Measurements from ENCODE around the gene GLRA3.
"Not testable (repeated sequence)": the region's sequence is repeated elsewhere in the genome, so short reads cannot be mapped to it uniquely, and the experiment has no call there.

Gene GLRA3

DNA sequence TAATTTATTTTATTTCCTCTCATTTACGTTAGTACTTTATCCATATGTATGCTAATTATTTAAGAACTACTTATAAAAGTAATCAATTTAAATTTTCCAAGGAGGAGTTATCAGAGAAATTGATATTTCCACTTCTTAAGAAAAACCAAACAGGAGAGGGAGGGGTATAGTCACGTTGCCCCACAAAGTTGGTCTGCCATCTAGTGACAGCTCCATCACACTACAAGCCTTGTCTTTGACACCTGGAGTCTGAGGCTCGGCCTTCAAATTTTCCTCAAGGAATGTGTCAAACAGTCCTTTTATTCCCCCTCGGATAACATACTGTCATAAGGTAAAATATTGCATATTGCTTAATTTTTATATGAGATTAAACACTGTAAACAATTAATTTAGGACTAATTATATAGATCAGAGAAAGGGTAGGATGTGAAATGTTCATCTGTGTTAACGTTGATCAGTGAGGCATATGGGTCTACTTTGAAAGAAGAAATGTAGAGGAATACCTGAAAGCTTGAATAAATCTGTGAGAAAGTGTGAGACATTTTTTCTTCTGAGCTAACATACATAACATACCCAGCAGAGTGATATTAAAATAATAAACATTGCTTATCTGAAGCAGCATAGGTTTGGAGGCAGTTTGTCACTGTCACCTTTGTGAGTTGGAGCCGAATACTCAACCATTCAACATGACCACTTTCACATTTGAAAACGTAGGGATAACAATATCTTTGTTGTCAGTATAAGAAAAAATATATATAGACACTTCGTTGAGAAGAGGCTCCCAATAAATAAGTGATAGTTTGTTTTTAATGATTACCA lies 114.4 kb downstream of the GLRA3 start:
- DNase-seq (ENCODE audit: low read depth) = no peak

DNA sequence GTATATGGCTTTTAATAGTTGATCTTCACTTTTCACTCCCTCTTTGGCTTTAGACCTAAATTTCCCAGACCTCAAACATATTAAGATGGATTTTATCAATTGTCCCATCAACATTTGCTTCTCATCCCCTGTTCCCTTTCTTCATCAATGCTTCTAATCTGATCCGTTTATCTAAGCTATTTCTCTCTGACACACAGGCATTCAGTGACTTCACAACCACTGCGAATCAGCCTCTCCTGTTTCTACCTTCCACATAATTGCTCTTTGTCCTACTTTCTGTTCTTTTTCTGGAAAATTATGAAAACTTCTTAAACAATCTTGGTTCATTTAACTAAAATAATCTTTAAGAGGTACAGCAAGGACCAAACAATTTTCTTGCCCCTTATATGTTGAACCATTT lies 115.2 kb downstream of the GLRA3 start:
- DNase-seq (ENCODE audit: low read depth) = no peak

GRCh38 chr4:174713181-174713580 lies 115.9 kb downstream of the GLRA3 start:
- DNase-seq (ENCODE audit: low read depth) = no peak

DNA sequence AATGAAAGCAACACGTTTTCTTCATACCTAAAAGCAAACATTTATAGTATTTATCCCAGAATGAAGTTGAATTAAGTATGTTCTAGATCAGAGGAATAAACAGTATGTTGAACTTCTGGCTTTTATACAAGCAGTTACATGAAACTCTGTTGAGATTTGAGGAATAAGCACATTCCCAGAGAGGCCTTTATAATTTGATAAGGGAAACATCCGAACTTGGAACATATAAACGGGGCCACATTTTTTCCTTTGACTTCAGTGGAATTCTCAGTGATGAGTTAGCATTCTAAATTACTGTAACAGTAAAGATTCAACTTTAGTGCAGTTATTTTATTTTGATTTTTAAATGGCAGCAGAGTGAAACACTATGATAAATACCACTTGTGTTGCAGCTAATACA lies 119.5 kb downstream of the GLRA3 start:
- DNase-seq (ENCODE audit: low read depth) = no peak

- no peak for DNase-seq (ENCODE audit: low read depth)
These were observed 120.7 kb downstream of the GLRA3 start for GRCh38 chr4:174708381-174708780.

- DNase-seq (ENCODE audit: low read depth) = no peak
These were observed 121.1 kb downstream of the GLRA3 start for GRCh38 chr4:174707902-174708301.

GRCh38 chr4:174707051-174707676 lies 121.9 kb downstream of the GLRA3 start:
- DNase-seq (ENCODE audit: low read depth) = no peak

DNA sequence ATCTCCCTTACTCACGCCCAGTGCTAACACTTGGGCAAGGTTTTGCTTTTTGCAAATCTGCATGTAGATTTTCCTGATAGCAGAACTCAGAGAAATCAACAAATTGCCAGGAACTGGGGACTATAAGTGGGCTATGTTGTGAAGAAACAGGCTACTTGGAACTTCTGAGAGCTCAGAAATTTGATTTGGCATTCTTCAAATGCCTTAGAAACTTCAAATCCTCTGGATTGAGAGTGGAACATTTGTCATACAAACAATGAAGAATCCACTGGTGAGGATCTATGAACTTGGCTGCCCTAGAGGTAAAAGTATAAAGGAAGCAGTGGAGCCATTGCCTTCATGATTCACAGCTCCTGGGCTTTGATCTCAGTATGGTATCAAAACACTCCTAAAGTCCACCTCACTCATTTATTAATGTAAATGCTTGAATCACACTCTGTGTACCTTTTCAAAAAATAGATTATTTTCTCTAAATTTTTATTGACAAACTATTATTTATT lies 126.0 kb downstream of the GLRA3 start:
- no peak for DNase-seq (ENCODE audit: low read depth)

DNA sequence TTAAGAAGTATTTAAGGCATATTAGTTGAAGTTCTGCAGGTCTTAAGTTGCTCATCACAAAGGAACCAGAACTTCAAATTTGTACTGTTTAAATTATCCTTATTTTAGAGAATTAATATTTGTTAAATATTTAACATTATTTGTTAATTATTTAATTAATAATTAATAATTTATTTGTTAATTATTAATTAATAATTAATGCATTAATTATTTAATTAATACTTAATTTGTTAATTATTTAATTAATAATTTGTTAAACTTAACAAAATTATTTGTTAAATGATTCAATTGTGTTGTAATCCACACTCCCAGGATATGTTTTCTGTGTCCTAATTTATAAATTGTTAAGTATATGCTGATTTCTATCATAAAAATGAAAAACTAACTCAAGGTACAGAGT lies 129.4 kb downstream of the GLRA3 start:
- DNase-seq (ENCODE audit: low read depth) = no peak

DNA sequence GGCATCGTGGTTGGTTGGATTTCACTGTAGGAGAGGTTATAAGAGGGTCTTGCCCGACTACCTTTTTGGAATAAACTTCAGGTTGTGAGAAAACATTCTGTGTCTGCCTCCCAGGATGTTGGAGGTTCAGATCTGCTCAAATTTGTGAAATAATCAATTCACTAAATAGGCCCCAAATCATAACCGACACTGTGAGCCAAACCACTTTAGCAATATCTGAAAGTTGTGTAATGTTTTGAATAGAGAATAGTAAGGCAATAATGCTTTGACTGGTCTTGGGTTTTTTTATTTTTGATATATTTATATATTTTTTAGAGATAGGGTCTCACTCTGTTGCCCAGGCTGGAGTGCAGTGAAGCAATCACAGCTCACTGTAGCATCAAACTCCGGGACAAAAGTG lies 131.2 kb downstream of the GLRA3 start:
- no peak for DNase-seq (ENCODE audit: low read depth)

- no peak for DNase-seq (ENCODE audit: low read depth)
These were observed 131.8 kb downstream of the GLRA3 start for GRCh38 chr4:174697202-174697601.

- DNase-seq (ENCODE audit: low read depth) = no peak
These were observed 132.4 kb downstream of the GLRA3 start for GRCh38 chr4:174696657-174697056.

- not testable (repeated sequence) for DNase-seq (ENCODE audit: low read depth)
These were observed 137.2 kb downstream of the GLRA3 start for GRCh38 chr4:174691876-174692275.

DNA sequence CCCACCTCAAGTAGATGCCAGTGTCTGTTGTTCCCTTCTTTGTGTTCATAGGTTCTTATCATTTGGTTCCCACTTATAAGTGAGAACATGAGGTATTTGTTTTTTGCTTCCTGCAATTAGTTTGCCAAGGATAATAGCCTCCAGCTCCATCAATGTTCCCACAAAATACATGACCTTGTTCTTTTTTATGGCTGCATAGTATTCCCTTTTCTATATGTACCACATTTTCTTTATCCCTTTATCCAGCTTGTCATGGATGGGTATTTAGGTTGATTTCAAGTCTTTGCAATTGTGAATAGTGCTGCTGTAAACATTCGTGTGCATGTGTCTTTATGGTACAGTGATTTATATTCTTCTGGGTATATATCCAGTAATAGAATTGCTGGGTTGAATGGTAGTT lies 138.4 kb downstream of the GLRA3 start:
- no peak for DNase-seq (ENCODE audit: low read depth)

GRCh38 chr4:174689618-174690017 lies 139.4 kb downstream of the GLRA3 start:
- no peak for DNase-seq (ENCODE audit: low read depth)

GRCh38 chr4:174686826-174687225 lies 142.2 kb downstream of the GLRA3 start:
- no peak for DNase-seq (ENCODE audit: low read depth)

DNA sequence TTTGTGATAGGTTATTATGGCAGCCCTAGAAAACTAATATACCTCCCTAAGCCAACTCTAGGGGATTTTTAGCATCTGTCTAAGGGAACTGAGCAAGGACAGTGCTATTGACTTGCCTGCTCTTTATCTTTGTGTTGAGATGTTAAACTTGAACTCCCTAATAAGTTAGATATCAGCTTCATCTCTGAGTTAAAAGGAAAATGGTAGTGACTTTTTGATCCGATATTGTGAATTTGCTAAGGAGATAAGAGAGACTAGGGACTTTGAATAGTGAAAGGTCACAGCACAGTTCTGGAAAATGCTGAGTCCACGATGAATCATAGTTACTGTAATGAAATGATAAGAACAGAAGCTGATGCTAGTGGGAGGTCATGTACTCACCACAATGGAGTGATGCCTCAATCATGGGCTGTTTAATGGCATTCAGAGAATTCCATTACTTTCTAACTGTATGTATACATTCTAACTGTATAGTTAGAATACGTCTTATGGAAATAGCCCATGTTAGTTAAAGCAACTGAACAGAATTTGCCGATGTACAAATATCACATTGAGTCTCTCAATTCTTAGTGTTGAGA lies 147.2 kb downstream of the GLRA3 start:
- no peak for DNase-seq (ENCODE audit: low read depth)

DNA sequence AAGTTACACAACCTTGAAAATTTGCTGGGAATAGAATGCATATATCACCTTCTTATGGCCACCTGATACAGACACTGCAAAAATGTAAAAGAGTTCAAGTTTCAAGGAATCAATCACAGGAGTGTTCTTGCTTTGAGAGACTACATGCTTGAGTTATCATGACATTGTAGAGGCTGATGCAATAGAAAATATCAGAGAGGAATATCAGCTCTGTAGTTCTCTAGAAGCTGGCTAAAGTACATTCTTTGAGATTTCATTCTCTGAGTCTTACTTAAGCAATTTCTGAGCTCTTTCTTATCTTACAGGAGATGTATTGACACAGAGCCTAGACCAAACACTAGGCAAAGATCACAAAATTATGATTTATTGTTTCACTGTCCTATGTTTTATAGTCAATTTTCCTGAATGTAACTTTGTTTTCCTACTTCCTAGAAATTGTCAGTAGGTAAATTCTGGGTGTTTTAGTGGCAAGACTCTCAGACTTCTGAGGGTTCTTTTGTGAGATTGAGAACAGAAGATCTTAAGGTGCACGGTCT lies 154.7 kb downstream of the GLRA3 start:
- DNase-seq (ENCODE audit: low read depth) = no peak

- no peak for DNase-seq (ENCODE audit: low read depth)
These were observed 155.2 kb downstream of the GLRA3 start for GRCh38 chr4:174673865-174674264.

GRCh38 chr4:174672276-174672675 lies 156.8 kb downstream of the GLRA3 start:
- DNase-seq (ENCODE audit: low read depth) = no peak

GRCh38 chr4:174669270-174669669 lies 159.8 kb downstream of the GLRA3 start:
- no peak for DNase-seq (ENCODE audit: low read depth)

DNA sequence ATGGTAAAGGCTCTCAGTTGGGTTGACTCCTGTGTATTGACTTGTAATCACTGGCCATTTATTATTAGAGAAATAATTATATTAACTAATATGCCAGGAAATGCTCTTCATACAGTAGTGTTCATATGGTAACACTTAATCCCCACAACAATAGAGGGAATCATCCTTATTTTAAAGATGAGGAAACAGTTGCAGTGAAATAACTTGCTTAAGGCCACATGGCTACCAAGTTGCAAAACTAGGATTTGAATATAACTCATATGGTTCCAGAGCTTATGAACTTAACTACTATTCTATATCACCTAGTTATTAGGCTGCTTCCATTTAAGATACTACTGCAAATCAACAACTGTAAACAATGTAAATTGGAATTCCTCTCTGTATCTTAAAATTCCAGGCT lies 163.2 kb downstream of the GLRA3 start:
- DNase-seq (ENCODE audit: low read depth) = no peak

- DNase-seq (ENCODE audit: low read depth) = no peak
These were observed 165.8 kb downstream of the GLRA3 start for GRCh38 chr4:174663216-174663615.

All from stimulated activated CD8-positive, alpha-beta memory T cell treated with anti-CD3 and anti-CD28 coated beads, Interleukin-12 subunit alpha, Interleukin-12 subunit beta, amount 100 ng/mL, for 4 hours (primary cell).